ENCODE data around the gene STK38L. TPM values are rescaled to one million over a fixed set of nuclear protein-coding genes. Genes with fewer than 3 reads are reported as not detected.
A peak's percentile ranks its signal among the peaks of the same experiment; 100 is the strongest.

STK38L gene
- total and polyA plus RNA-seq, 4 donors = 22.2 to 49.9 (median 40.6) TPM

- H3K9me3 ChIP-seq (ENCODE audit: control insufficient read depth, insufficient read depth, low read length) = no peaks in the 10 kb centered on the region
- no peak for DNase-seq (ENCODE audit: low read depth in 4 of 6, low spot score in 6 of 6)
- no peaks in the 10 kb centered on the region for H3K36me3 ChIP-seq (ENCODE audit: control insufficient read depth, insufficient read depth, low read length)
- H3K4me1 ChIP-seq (ENCODE audit: control insufficient read depth, insufficient read depth, low read length) = no peaks in the 10 kb centered on the region
- H3K27me3 ChIP-seq (ENCODE audit: control insufficient read depth, insufficient read depth, low read length) = no peaks in the 10 kb centered on the region
- no peak overlapping the region for H3K27ac ChIP-seq (ENCODE audit: low read depth, low read length)
- H3K4me3 ChIP-seq (ENCODE audit: low read depth, low read length) = no peak overlapping the region
These were observed 34.7 kb upstream of the STK38L start for GRCh38 chr12:27209257-27209910.

- no peaks in the 10 kb centered on the region for H3K4me1 ChIP-seq (ENCODE audit: control insufficient read depth, insufficient read depth, low read length)
- WGBS (ENCODE audit: insufficient coverage) = no CpG with 5 or more reads among the region's 2 CpGs
- no peak overlapping the region for H3K27ac ChIP-seq (ENCODE audit: low read depth, low read length)
- no peak for DNase-seq (ENCODE audit: low read depth in 4 of 6, low spot score in 6 of 6)
- H3K4me3 ChIP-seq (ENCODE audit: low read depth, low read length) = no peak overlapping the region
- no peaks in the 10 kb centered on the region for H3K27me3 ChIP-seq (ENCODE audit: control insufficient read depth, insufficient read depth, low read length)
- no peaks in the 10 kb centered on the region for H3K36me3 ChIP-seq (ENCODE audit: control insufficient read depth, insufficient read depth, low read length)
- no peaks in the 10 kb centered on the region for H3K9me3 ChIP-seq (ENCODE audit: control insufficient read depth, insufficient read depth, low read length)
These were observed 33.9 kb upstream of the STK38L start for GRCh38 chr12:27210187-27210586.

- no peak overlapping the region for H3K4me3 ChIP-seq (ENCODE audit: low read depth, low read length)
- no peaks in the 10 kb centered on the region for H3K36me3 ChIP-seq (ENCODE audit: control insufficient read depth, insufficient read depth, low read length)
- no peaks in the 10 kb centered on the region for H3K9me3 ChIP-seq (ENCODE audit: control insufficient read depth, insufficient read depth, low read length)
- no peak for DNase-seq (ENCODE audit: low read depth in 4 of 6, low spot score in 6 of 6)
- H3K4me1 ChIP-seq (ENCODE audit: control insufficient read depth, insufficient read depth, low read length) = no peaks in the 10 kb centered on the region
- no peaks in the 10 kb centered on the region for H3K27me3 ChIP-seq (ENCODE audit: control insufficient read depth, insufficient read depth, low read length)
- no peak overlapping the region for H3K27ac ChIP-seq (ENCODE audit: low read depth, low read length)
- WGBS (ENCODE audit: insufficient coverage) = no CpG with 5 or more reads among the region's 1 CpG
These were observed 31.2 kb upstream of the STK38L start for GRCh38 chr12:27212861-27213260.

- 100% methylated on average over 2 of the region's 2 CpGs for WGBS (ENCODE audit: insufficient coverage)
- Histone ChIP-seq H3K27ac (ENCODE audit: low read depth, low read length) (no peak overlapping the region), H3K36me3 (ENCODE audit: control insufficient read depth, insufficient read depth, low read length) (no peaks in the 10 kb centered on the region), H3K9me3 (ENCODE audit: control insufficient read depth, insufficient read depth, low read length) (no peaks in the 10 kb centered on the region), H3K4me3 (ENCODE audit: low read depth, low read length) (no peak overlapping the region), H3K27me3 (ENCODE audit: control insufficient read depth, insufficient read depth, low read length) (no peaks in the 10 kb centered on the region), H3K4me1 (ENCODE audit: control insufficient read depth, insufficient read depth, low read length) (no peaks in the 10 kb centered on the region)
- DNase-seq (ENCODE audit: low read depth in 4 of 6, low spot score in 6 of 6) = no peak
These were observed 30.8 kb upstream of the STK38L start for GRCh38 chr12:27213304-27213703.

- H3K4me1 ChIP-seq (ENCODE audit: control insufficient read depth, insufficient read depth, low read length) = no peaks in the 10 kb centered on the region
- no peaks in the 10 kb centered on the region for H3K9me3 ChIP-seq (ENCODE audit: control insufficient read depth, insufficient read depth, low read length)
- no peak overlapping the region for H3K4me3 ChIP-seq (ENCODE audit: low read depth, low read length)
- H3K36me3 ChIP-seq (ENCODE audit: control insufficient read depth, insufficient read depth, low read length) = no peaks in the 10 kb centered on the region
- no peaks in the 10 kb centered on the region for H3K27me3 ChIP-seq (ENCODE audit: control insufficient read depth, insufficient read depth, low read length)
- no peak overlapping the region for H3K27ac ChIP-seq (ENCODE audit: low read depth, low read length)
- whole genome bisulfite sequencing (ENCODE audit: insufficient coverage) = 92% methylated on average over 8 of the region's 9 CpGs
- no peak for DNase-seq (ENCODE audit: low read depth in 4 of 6, low spot score in 6 of 6)
These were observed 30.0 kb upstream of the STK38L start for GRCh38 chr12:27213830-27214787.

- Histone ChIP-seq H3K4me1 (ENCODE audit: control insufficient read depth, insufficient read depth, low read length) (no peaks in the 10 kb centered on the region), H3K36me3 (ENCODE audit: control insufficient read depth, insufficient read depth, low read length) (no peaks in the 10 kb centered on the region), H3K27me3 (ENCODE audit: control insufficient read depth, insufficient read depth, low read length) (no peaks in the 10 kb centered on the region), H3K27ac (ENCODE audit: low read depth, low read length) (no peak overlapping the region), H3K4me3 (ENCODE audit: low read depth, low read length) (no peak overlapping the region), H3K9me3 (ENCODE audit: control insufficient read depth, insufficient read depth, low read length) (no peaks in the 10 kb centered on the region)
- DNase-seq (ENCODE audit: low read depth in 4 of 6, low spot score in 6 of 6) = peak in 1 of 6 donors; percentile 33
- WGBS (ENCODE audit: insufficient coverage) = no CpG with 5 or more reads among the region's 2 CpGs
These were observed 26.5 kb upstream of the STK38L start for GRCh38 chr12:27217590-27217989.

- H3K27ac ChIP-seq (ENCODE audit: low read depth, low read length) = no peak overlapping the region
These were observed 24.4 kb upstream of the STK38L start for GRCh38 chr12:27219693-27220054.

GRCh38 chr12:27220055-27220987 is 23.8 kb upstream of the STK38L start:
- H3K4me3 ChIP-seq (ENCODE audit: low read depth, low read length) = no peak overlapping the region
- H3K36me3 ChIP-seq (ENCODE audit: control insufficient read depth, insufficient read depth, low read length) = no peaks in the 10 kb centered on the region
- DNase-seq (ENCODE audit: low read depth in 4 of 6, low spot score in 6 of 6) = no peak
- H3K4me1 ChIP-seq (ENCODE audit: control insufficient read depth, insufficient read depth, low read length) = no peaks in the 10 kb centered on the region
- H3K27me3 ChIP-seq (ENCODE audit: control insufficient read depth, insufficient read depth, low read length) = no peaks in the 10 kb centered on the region
- WGBS (ENCODE audit: insufficient coverage) = no CpG with 5 or more reads among the region's 4 CpGs
- no peak overlapping the region for H3K27ac ChIP-seq (ENCODE audit: low read depth, low read length)
- no peaks in the 10 kb centered on the region for H3K9me3 ChIP-seq (ENCODE audit: control insufficient read depth, insufficient read depth, low read length)

More at GRCh38 chr12:27219693-27220054, 24.4 kb upstream of the STK38L start:
- Histone ChIP-seq H3K4me1 (ENCODE audit: control insufficient read depth, insufficient read depth, low read length) (no peaks in the 10 kb centered on the region), H3K27me3 (ENCODE audit: control insufficient read depth, insufficient read depth, low read length) (no peaks in the 10 kb centered on the region), H3K9me3 (ENCODE audit: control insufficient read depth, insufficient read depth, low read length) (no peaks in the 10 kb centered on the region), H3K4me3 (ENCODE audit: low read depth, low read length) (no peak overlapping the region), H3K36me3 (ENCODE audit: control insufficient read depth, insufficient read depth, low read length) (no peaks in the 10 kb centered on the region)
- WGBS (ENCODE audit: insufficient coverage) = 100% methylated on average over 2 of the region's 5 CpGs
- DNase-seq (ENCODE audit: low read depth in 4 of 6, low spot score in 6 of 6) = no peak

GRCh38 chr12:27220988-27221345 is 23.1 kb upstream of the STK38L start:
- no peak for DNase-seq (ENCODE audit: low read depth in 4 of 6, low spot score in 6 of 6)
- no peaks in the 10 kb centered on the region for H3K36me3 ChIP-seq (ENCODE audit: control insufficient read depth, insufficient read depth, low read length)
- no peak overlapping the region for H3K27ac ChIP-seq (ENCODE audit: low read depth, low read length)
- H3K9me3 ChIP-seq (ENCODE audit: control insufficient read depth, insufficient read depth, low read length) = no peaks in the 10 kb centered on the region
- H3K4me1 ChIP-seq (ENCODE audit: control insufficient read depth, insufficient read depth, low read length) = no peaks in the 10 kb centered on the region
- H3K4me3 ChIP-seq (ENCODE audit: low read depth, low read length) = no peak overlapping the region
- no peaks in the 10 kb centered on the region for H3K27me3 ChIP-seq (ENCODE audit: control insufficient read depth, insufficient read depth, low read length)
- WGBS (ENCODE audit: insufficient coverage) = 80% methylated on average over 1 of the region's 4 CpGs

All from spinal cord (tissue), 10 donors.